Endothelial cell (in vitro differentiated cells): ENCODE results near the gene SPTB. TPM values are rescaled to one million over a fixed set of nuclear protein-coding genes. Genes with fewer than 3 reads are reported as not detected.

Experiments
- DNase-seq: peaks from one replicate; pipeline ENCODE4 v3.0.0; 2021; ENCODE audit warnings: low spot score
- H3K27ac Mint-ChIP-seq: one replicate; pipeline ENCODE4 v1.8.0; 2021; ENCODE audit warnings: mixed read lengths, inconsistent platforms; ENCODE audit not compliant: unreplicated experiment
- H3K27me3 Mint-ChIP-seq: one replicate; pipeline ENCODE4 v1.8.0; 2021; ENCODE audit warnings: mild to moderate bottlenecking, moderate library complexity, mixed read lengths, inconsistent platforms; ENCODE audit not compliant: unreplicated experiment
- H3K36me3 Mint-ChIP-seq: one replicate; pipeline ENCODE4 v1.8.0; 2021; ENCODE audit warnings: mild to moderate bottlenecking, low read depth, mixed read lengths, inconsistent platforms; ENCODE audit not compliant: unreplicated experiment
- H3K4me1 Mint-ChIP-seq: one replicate; pipeline ENCODE4 v1.8.0; 2021; ENCODE audit warnings: mild to moderate bottlenecking, mixed read lengths, inconsistent platforms; ENCODE audit not compliant: unreplicated experiment
- H3K4me3 Mint-ChIP-seq: one replicate; pipeline ENCODE4 v1.8.0; 2021; ENCODE audit warnings: mild to moderate bottlenecking, mixed read lengths, inconsistent platforms; ENCODE audit not compliant: unreplicated experiment
- H3K9me3 Mint-ChIP-seq: one replicate; pipeline ENCODE4 v1.8.0; 2021; ENCODE audit warnings: mixed read lengths, inconsistent platforms; ENCODE audit not compliant: unreplicated experiment
- CTCF ChIP-seq: fragments of 200-600 bp; sonication (generic); IDR thresholded peaks from one replicate; pipeline ENCODE4 v1.5.0; 2021; ENCODE audit warnings: antibody characterized with exemption; ENCODE audit not compliant: unreplicated experiment
- total RNA-seq: library from RNA; stranded (reverse); fragmentation: NEBNext Ultra II Directional; extraction: Animal tissue kit (Norgen Biotek cat#: 25700); gene quantifications from one replicate; pipeline ENCODE4 v1.2.1, GENCODE V29; 2021; ENCODE audit not compliant: unreplicated experiment

Gene SPTB
- total RNA-seq, 1 donor from 2014 or later = 0.08 TPM

GRCh38 chr14:64923015-64923414, 43.3 kb upstream of the SPTB start:
- TF ChIP-seq CTCF = no peak
- DNase-seq = no peak
- H3K27me3 Mint-ChIP-seq = no peaks in the 10 kb centered on the region
- peaks cover 3% of the 10 kb centered on the region for H3K36me3 Mint-ChIP-seq
- no peak overlapping the region for H3K4me3 Mint-ChIP-seq
- no peaks in the 10 kb centered on the region for H3K4me1 Mint-ChIP-seq
- no peak overlapping the region for H3K27ac Mint-ChIP-seq
- no peaks in the 10 kb centered on the region for H3K9me3 Mint-ChIP-seq

GRCh38 chr14:64920465-64920864, 40.8 kb upstream of the SPTB start:
- H3K4me1 Mint-ChIP-seq = no peaks in the 10 kb centered on the region
- no peak overlapping the region for H3K27ac Mint-ChIP-seq
- no peak for DNase-seq
- no peak for TF ChIP-seq CTCF
- H3K4me3 Mint-ChIP-seq = no peak overlapping the region
- H3K27me3 Mint-ChIP-seq = no peaks in the 10 kb centered on the region
- no peaks in the 10 kb centered on the region for H3K9me3 Mint-ChIP-seq
- no peaks in the 10 kb centered on the region for H3K36me3 Mint-ChIP-seq

- DNase-seq = no peak
- no peaks in the 10 kb centered on the region for H3K36me3 Mint-ChIP-seq
- no peaks in the 10 kb centered on the region for H3K9me3 Mint-ChIP-seq
- H3K4me3 Mint-ChIP-seq = no peak overlapping the region
- peaks cover 6% of the 10 kb centered on the region for H3K4me1 Mint-ChIP-seq
- H3K27me3 Mint-ChIP-seq = no peaks in the 10 kb centered on the region
- no peak for TF ChIP-seq CTCF
- H3K27ac Mint-ChIP-seq = peak overlapping the region; percentile 45
These were observed 39.9 kb upstream of the SPTB start for GRCh38 chr14:64919618-64920017.

- Mint-ChIP-seq H3K4me1 (peaks cover 6% of the 10 kb centered on the region), H3K9me3 (no peaks in the 10 kb centered on the region), H3K27ac (peak overlapping the region; percentile 45), H3K4me3 (no peak overlapping the region), H3K36me3 (no peaks in the 10 kb centered on the region), H3K27me3 (peaks cover 1% of the 10 kb centered on the region)
- no peak for TF ChIP-seq CTCF
- no peak for DNase-seq
These were observed 39.5 kb upstream of the SPTB start for GRCh38 chr14:64919215-64919614.

- no peaks in the 10 kb centered on the region for H3K36me3 Mint-ChIP-seq
- peaks cover 9% of the 10 kb centered on the region for H3K4me1 Mint-ChIP-seq
- TF ChIP-seq CTCF = no peak
These were observed 38.5 kb upstream of the SPTB start for GRCh38 chr14:64918216-64918615.

More at GRCh38 chr14:64918216-64918615, 38.5 kb upstream of the SPTB start:
- Mint-ChIP-seq H3K27me3 (peaks cover 6% of the 10 kb centered on the region), H3K27ac (no peak overlapping the region), H3K9me3 (no peaks in the 10 kb centered on the region), H3K4me3 (no peak overlapping the region)
- no peak for DNase-seq
